GM12891 (cell line): ENCODE results near the gene POLA1.
"Not testable (repeated sequence)": the region's sequence is repeated elsewhere in the genome, so short reads cannot be mapped to it uniquely, and the experiment has no call there.

Experiments
- DNase-seq: peaks from one replicate; pipeline ENCODE4 v3.0.0; 2011; ENCODE audit warnings: low spot score; ENCODE audit not compliant: insufficient read length
- FAIRE-seq: peaks from 2 replicates; lab custom pipeline; 2011; peaks lifted over from hg19 to GRCh38; lab: Jason Lieb, UNC
- PAX5 ChIP-seq: IDR thresholded peaks from 2 replicates; pipeline ENCODE4 v1.6.1; 2011; ENCODE audit warnings: low read length, moderate library complexity, mild to moderate bottlenecking; ENCODE audit not compliant: insufficient read depth, severe bottlenecking
- POLR2A ChIP-seq: IDR thresholded peaks from 2 replicates; pipeline ENCODE4 v1.6.1; 2011; ENCODE audit warnings: low read depth, low read length, control low read depth
- POLR2AphosphoS5 ChIP-seq: IDR thresholded peaks from 2 replicates; pipeline ENCODE4 v1.6.1; 2011; ENCODE audit warnings: low read depth, low read length, control low read depth
- POU2F2 ChIP-seq: IDR thresholded peaks from 2 replicates; pipeline ENCODE4 v1.6.1; 2011; ENCODE audit warnings: low read depth, mild to moderate bottlenecking, control low read depth, low read length, moderate library complexity
- SPI1 ChIP-seq: IDR thresholded peaks from 2 replicates; pipeline ENCODE4 v1.6.1; 2011; ENCODE audit warnings: low read depth, low read length, control low read depth
- TAF1 ChIP-seq: IDR thresholded peaks from 2 replicates; pipeline ENCODE4 v1.6.1; 2011; ENCODE audit warnings: low read depth, low read length, control low read depth

Gene POLA1

GRCh38 chrX:24777660-24778059 is 83.9 kb downstream of the POLA1 start:
- FAIRE-seq (peak; percentile 92), DNase-seq (peak; percentile 2)
- TF ChIP-seq PAX5 (no peak), POLR2AphosphoS5 (no peak), POU2F2 (no peak), SPI1 (peak; percentile 97)

DNA sequence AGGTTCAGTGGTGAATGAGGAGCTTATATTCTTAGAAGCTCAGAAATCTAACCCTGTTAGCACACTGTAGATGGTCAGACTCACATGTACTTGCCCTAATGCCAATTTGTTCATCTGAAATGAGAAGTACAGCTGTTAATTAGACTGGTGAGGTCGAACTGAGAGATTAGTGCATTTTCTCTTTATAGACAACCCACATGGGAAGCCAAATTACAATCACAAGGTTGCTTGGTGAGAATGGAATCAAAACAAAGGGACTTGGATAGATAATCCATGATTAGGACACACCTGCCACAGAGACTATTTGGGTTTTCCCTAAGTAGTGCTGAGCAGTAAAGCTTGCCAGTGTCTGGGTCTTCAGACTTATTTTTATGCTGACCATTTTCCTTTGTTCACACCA is 88.3 kb downstream of the POLA1 start:
- TF ChIP-seq SPI1 (no peak), POLR2AphosphoS5 (no peak), POU2F2 (no peak), TAF1 (no peak), POLR2A (no peak), PAX5 (no peak)
- no peak for DNase-seq
- no peak for FAIRE-seq

DNA sequence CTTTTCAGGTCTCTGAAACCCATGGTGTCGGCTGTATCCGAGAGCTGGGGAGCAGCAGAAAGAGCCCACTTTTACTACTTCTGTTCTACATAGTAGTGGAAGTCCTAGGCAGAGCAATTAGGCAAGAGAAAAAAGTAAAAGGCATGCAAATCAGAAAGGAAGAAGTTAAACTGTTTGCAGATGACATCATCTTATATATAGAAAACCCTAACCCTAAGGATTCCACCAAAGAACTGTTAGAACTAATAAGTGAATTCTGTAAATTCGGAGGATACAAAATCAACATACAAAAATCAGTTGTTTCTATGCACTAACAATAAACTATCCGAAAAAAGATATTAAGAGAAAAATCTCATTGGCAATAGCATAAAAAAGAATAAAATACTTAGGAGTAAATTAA is 95.3 kb downstream of the POLA1 start:
- DNase-seq (no peak), FAIRE-seq (no peak)
- TF ChIP-seq POLR2A (no peak), PAX5 (no peak), POU2F2 (no peak), TAF1 (no peak), SPI1 (no peak), POLR2AphosphoS5 (no peak)

DNA sequence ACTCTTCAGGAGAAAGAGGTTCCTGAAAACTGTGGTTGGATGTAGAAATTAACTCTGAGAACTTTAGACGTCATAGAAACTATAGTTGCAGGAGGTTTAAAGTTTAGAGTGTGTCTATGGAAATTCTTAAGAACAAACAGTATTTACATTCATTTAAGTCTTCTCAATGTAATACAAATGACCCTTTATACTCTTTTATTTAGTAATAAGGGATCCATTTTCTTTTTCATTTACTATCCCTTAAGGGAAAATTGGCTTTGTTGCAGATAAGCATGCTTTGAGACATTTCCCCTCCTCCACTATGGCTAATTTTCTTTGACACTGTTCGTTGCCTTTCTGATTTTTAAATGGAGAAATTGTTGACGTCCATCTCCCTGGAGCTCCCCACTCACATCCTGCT is 96.4 kb downstream of the POLA1 start:
- FAIRE-seq (no peak), DNase-seq (no peak)
- TF ChIP-seq SPI1, result no peak
- no peak for TF ChIP-seq PAX5
- TF ChIP-seq POLR2AphosphoS5, result no peak
- TF ChIP-seq POU2F2, result no peak
- no peak for TF ChIP-seq POLR2A
- no peak for TF ChIP-seq TAF1

DNA sequence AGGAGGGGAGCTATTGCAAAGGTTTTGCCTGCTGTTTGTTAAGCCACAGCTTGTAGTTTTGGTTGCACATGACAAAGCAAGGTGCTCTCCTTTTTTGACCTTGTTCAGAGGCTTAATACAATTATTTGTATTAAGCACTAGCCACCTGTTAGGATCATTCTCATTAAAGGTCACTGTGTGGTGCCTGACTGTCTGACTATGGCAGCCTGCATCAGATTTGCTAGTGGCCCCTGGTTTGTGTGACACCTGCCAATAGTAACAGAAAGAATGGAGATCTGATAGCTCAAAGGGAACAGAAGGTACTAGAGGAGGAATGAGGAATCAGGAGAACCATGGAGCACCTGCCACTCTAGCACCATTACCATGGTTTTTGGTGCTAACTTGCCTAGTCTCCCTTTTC is 102.5 kb downstream of the POLA1 start:
- TF ChIP-seq POU2F2, result no peak
- TF ChIP-seq POLR2AphosphoS5, result no peak
- no peak for TF ChIP-seq TAF1
- TF ChIP-seq SPI1, result no peak
- no peak for TF ChIP-seq POLR2A
- no peak for TF ChIP-seq PAX5
- DNase-seq (no peak), FAIRE-seq (no peak)

GRCh38 chrX:24799078-24799477 is 105.4 kb downstream of the POLA1 start:
- no peak for TF ChIP-seq PAX5
- FAIRE-seq, result no peak

GRCh38 chrX:24799565-24799964 is 105.8 kb downstream of the POLA1 start:
- TF ChIP-seq POLR2A (no peak), SPI1 (no peak), POLR2AphosphoS5 (no peak), PAX5 (no peak), TAF1 (no peak), POU2F2 (no peak)
- FAIRE-seq (no peak), DNase-seq (no peak)

More at GRCh38 chrX:24799078-24799477, 105.4 kb downstream of the POLA1 start:
- no peak for DNase-seq

- no peak for TF ChIP-seq POU2F2
- TF ChIP-seq POLR2A, result no peak
- no peak for TF ChIP-seq POLR2AphosphoS5
- no peak for TF ChIP-seq SPI1
- TF ChIP-seq TAF1, result no peak
- no peak for TF ChIP-seq PAX5
- FAIRE-seq (no peak), DNase-seq (no peak)
Measured at GRCh38 chrX:24805201-24805600, 111.5 kb downstream of the POLA1 start.

DNA sequence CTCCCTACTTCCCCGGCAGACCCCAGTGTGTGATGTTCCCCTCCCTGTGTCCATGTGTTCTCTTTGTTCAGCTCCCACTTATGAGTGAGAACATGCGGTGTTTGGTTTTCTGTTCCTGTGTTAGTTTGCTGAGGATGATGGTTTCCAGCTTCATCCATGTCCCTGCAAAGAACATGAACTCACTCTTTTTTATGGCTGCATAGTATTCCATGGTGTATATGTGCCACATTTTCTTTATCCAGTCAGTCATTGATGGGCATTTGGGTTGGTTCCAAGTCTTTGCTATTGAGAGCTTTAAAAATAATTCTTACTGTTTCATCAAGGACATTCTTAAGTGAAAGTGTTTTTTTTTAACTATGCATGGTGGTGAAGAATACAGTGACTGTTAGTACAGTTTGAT is 126.1 kb downstream of the POLA1 start:
- DNase-seq, FAIRE-seq: not testable (repeated sequence)

GRCh38 chrX:24828147-24828546 is 134.4 kb downstream of the POLA1 start:
- DNase-seq (no peak), FAIRE-seq (no peak)
- TF ChIP-seq POU2F2 (no peak), PAX5 (no peak)

- TF ChIP-seq SPI1, result no peak
- no peak for TF ChIP-seq POLR2AphosphoS5
- TF ChIP-seq TAF1, result no peak
- TF ChIP-seq POLR2A, result no peak
- TF ChIP-seq POU2F2, result no peak
- no peak for TF ChIP-seq PAX5
- no peak for FAIRE-seq
Measured at GRCh38 chrX:24828600-24828999, 134.9 kb downstream of the POLA1 start.

DNA sequence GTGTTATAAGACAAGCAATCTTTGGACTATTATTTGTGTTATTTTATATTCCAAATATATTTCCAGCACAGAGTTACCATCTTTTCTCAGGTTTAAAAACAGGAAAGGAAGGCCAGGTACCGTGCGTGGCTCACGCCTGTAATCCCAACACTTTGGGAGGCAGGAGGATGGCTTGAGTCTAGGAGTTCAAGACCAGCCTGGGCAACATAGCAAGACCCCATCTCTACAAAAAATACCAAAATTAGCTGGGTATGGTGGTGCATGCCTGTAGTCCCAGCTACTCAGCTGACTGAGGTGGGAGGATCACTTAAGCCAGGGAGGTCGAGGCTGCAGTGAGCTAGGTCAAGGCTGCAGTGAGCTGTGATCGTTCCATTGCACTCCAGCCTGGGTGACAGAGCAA is 140.0 kb downstream of the POLA1 start:
- DNase-seq, result no peak
- no peak for TF ChIP-seq POLR2A
- no peak for TF ChIP-seq POU2F2
- TF ChIP-seq POLR2AphosphoS5, result no peak
- no peak for TF ChIP-seq TAF1
- no peak for TF ChIP-seq SPI1
- TF ChIP-seq PAX5, result no peak
- peak; percentile 31 for FAIRE-seq

More at GRCh38 chrX:24828600-24828999, 134.9 kb downstream of the POLA1 start:
- DNase-seq, result no peak
